Measurements from ENCODE around the gene GALNT6. TPM values are rescaled to one million over a fixed set of nuclear protein-coding genes. Genes with fewer than 3 reads are reported as not detected.

Gene GALNT6
- total RNA-seq, 1 experiment from 2014 or later = 73.0 TPM

DNA sequence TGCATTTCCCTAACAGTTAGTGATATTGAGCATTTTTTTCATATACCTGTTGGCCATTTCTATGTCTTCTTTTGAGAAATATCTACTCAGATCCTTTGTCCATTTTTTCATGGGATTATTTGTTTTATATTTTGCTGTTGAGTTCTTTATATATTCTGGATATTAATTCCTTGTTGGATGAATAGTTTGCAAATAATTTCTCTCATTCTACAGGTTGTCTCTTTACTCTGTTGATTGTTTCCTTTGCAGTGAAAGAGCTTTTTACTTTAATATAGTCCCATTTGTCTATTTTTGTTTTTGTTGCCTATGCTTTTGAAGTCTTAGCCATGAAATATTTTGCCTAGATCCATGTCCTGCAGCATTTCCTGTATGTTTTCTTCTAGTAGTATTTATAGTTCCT lies 21.9 kb upstream of the GALNT6 start:
- no peak overlapping the region for H3K4me2 ChIP-seq
- H3K27ac ChIP-seq = no peak overlapping the region
- DNase-seq = no peak
- no peaks in the 10 kb centered on the region for H3K79me2 ChIP-seq (ENCODE audit: low read depth)
- H3K36me3 ChIP-seq (ENCODE audit: low read depth) = no peaks in the 10 kb centered on the region
- TF ChIP-seq EZH2 (IDR thresholded peaks at IDR 0.05; ENCODE audit: low read depth) = no peak
- TF ChIP-seq, protein P1, sequence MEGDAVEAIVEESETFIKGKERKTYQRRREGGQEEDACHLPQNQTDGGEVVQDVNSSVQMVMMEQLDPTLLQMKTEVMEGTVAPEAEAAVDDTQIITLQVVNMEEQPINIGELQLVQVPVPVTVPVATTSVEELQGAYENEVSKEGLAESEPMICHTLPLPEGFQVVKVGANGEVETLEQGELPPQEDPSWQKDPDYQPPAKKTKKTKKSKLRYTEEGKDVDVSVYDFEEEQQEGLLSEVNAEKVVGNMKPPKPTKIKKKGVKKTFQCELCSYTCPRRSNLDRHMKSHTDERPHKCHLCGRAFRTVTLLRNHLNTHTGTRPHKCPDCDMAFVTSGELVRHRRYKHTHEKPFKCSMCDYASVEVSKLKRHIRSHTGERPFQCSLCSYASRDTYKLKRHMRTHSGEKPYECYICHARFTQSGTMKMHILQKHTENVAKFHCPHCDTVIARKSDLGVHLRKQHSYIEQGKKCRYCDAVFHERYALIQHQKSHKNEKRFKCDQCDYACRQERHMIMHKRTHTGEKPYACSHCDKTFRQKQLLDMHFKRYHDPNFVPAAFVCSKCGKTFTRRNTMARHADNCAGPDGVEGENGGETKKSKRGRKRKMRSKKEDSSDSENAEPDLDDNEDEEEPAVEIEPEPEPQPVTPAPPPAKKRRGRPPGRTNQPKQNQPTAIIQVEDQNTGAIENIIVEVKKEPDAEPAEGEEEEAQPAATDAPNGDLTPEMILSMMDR (conservative IDR thresholded peaks at IDR 0.05) = no peak
- no peaks in the 10 kb centered on the region for H3K27me3 ChIP-seq (ENCODE audit: insufficient read depth, low read depth)
- intact Hi-C loops (cut with micrococcal nuclease; ENCODE audit: unreplicated experiment) = no loop called here
- H3K4me3 ChIP-seq = no peak overlapping the region
- no TSS peak for BruUV-seq (replicated peaks)
- no peak overlapping the region for H2AFZ ChIP-seq
- H3K4me1 ChIP-seq (replicated peaks; ENCODE audit: insufficient read depth) = no peaks in the 10 kb centered on the region
- no peaks in the 10 kb centered on the region for H3K9me3 ChIP-seq (ENCODE audit: insufficient read depth, low read depth)
- no peaks in the 10 kb centered on the region for H3K9me2 ChIP-seq (ENCODE audit: insufficient read depth)
- ChIA-PET POLR2A (ENCODE audit: unreplicated experiment) (no interaction called here), CTCF (no interaction called here)
- no peaks in the 10 kb centered on the region for H3F3A ChIP-seq (ENCODE audit: insufficient read depth, low read depth)
- H4K20me1 ChIP-seq (ENCODE audit: insufficient read depth) = no peaks in the 10 kb centered on the region

DNA sequence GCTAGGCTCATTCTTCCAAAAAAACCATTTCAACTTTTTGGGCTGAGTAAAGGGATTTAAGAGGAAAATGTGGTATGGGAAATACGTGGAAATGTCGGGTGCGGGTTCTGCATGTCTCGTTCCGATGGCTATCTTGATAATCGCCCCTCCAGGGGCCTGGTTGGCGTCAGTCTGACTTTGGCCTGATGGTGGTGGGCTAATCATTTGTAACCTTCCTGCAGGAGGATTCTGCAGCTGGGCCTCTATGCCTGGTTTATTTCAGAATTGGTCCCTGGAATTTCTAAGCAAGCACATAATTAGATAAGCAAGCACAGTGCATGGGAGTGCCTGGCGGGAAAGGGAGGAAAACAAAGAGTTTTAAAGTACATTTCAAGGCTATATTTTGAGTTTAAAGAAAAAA lies 18.6 kb upstream of the GALNT6 start:
- Histone ChIP-seq H3K36me3 (ENCODE audit: low read depth) (no peaks in the 10 kb centered on the region), H3K4me3 (no peak overlapping the region), H3K79me2 (ENCODE audit: low read depth) (no peaks in the 10 kb centered on the region), H3K9me2 (ENCODE audit: insufficient read depth) (no peaks in the 10 kb centered on the region), H3K9me3 (ENCODE audit: insufficient read depth, low read depth) (no peaks in the 10 kb centered on the region), H3K4me2 (no peak overlapping the region), H3K27ac (no peak overlapping the region), H3K4me1 (replicated peaks; ENCODE audit: insufficient read depth) (no peaks in the 10 kb centered on the region), H3F3A (ENCODE audit: insufficient read depth, low read depth) (no peaks in the 10 kb centered on the region), H4K20me1 (ENCODE audit: insufficient read depth) (no peaks in the 10 kb centered on the region), H2AFZ (no peak overlapping the region), H3K27me3 (ENCODE audit: insufficient read depth, low read depth) (no peaks in the 10 kb centered on the region)
- ChIA-PET CTCF (no interaction called here), POLR2A (ENCODE audit: unreplicated experiment) (no interaction called here)
- no TSS peak for BruUV-seq (replicated peaks)
- DNase-seq = no peak
- TF ChIP-seq, protein P1 (conservative IDR thresholded peaks at IDR 0.05) = no peak
- no peak for TF ChIP-seq EZH2 (IDR thresholded peaks at IDR 0.05; ENCODE audit: low read depth)
- intact Hi-C loops (cut with micrococcal nuclease; ENCODE audit: unreplicated experiment) = no loop called here

DNA sequence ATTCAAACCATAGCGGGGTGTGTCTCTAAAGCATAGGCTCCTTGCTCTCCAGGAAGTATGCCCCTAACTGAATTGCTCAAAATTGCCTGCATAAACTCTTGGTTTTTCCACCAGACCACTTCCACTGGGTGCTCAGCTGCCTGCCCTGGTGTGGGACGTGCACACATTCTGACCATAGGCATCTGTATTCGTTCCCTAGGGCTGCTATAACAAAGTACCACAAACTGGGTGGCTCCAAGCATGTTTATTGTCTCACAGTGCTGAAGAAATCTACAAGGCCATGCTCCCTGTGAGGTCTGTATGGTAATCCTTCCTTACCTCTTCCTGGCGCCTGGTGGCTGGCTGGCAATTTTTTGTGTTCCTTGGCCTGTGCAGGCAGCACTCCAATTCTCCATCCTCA lies 16.4 kb upstream of the GALNT6 start:
- no peaks in the 10 kb centered on the region; the same call in 1 of the 2 replicates for H3K4me1 ChIP-seq (replicated peaks; ENCODE audit: insufficient read depth)
- H3K9me2 ChIP-seq (ENCODE audit: insufficient read depth) = no peaks in the 10 kb centered on the region
- H3K79me2 ChIP-seq (ENCODE audit: low read depth) = no peaks in the 10 kb centered on the region
- no peaks in the 10 kb centered on the region for H3K9me3 ChIP-seq (ENCODE audit: insufficient read depth, low read depth)
- H4K20me1 ChIP-seq (ENCODE audit: insufficient read depth) = no peaks in the 10 kb centered on the region
- ChIA-PET CTCF (no interaction called here), POLR2A (ENCODE audit: unreplicated experiment) (no interaction called here)
- TF ChIP-seq, protein P1 (conservative IDR thresholded peaks at IDR 0.05) = no peak
- no peak for TF ChIP-seq EZH2 (IDR thresholded peaks at IDR 0.05; ENCODE audit: low read depth)
- no peak overlapping the region for H3K4me3 ChIP-seq
- H3F3A ChIP-seq (ENCODE audit: insufficient read depth, low read depth) = no peaks in the 10 kb centered on the region
- H3K27ac ChIP-seq = no peak overlapping the region
- H3K4me2 ChIP-seq = no peak overlapping the region
- BruUV-seq (replicated peaks) = no TSS peak
- H3K36me3 ChIP-seq (ENCODE audit: low read depth) = no peaks in the 10 kb centered on the region
- no peak overlapping the region for H2AFZ ChIP-seq
- intact Hi-C loops (cut with micrococcal nuclease; ENCODE audit: unreplicated experiment) = no loop called here
- DNase-seq = no peak
- no peaks in the 10 kb centered on the region for H3K27me3 ChIP-seq (ENCODE audit: insufficient read depth, low read depth)

All from PC-9 (cell line).